GM12878 (cell line): ENCODE data around the gene NCDN.

Experiments used
- CEBPB ChIP-seq, 2 experiments: fragments of 150-350 bp in 1 of 2; IDR thresholded peaks; 2 replicates each; pipeline ENCODE4 v1.6.1; 2012 to 2014; ENCODE audit warnings: low read depth in 2 of 2, low read length in 2 of 2, borderline replicate concordance in 1 of 2, inconsistent platforms in 1 of 2
- ETV6 ChIP-seq, 2 experiments: fragments of 450-650 bp in 1 of 2; IDR thresholded peaks in 1 of 2; conservative IDR thresholded peaks in 1 of 2; 2 replicates each; pipeline ENCODE4 v1.6.1; 2014; ENCODE audit warnings: antibody characterized with exemption in 1 of 2, borderline replicate concordance in 1 of 2, low read depth in 1 of 2, mild to moderate bottlenecking in 1 of 2, moderate library complexity in 1 of 2
- GABPA ChIP-seq: IDR thresholded peaks from 2 replicates; pipeline ENCODE4 v1.6.1; 2014; ENCODE audit warnings: antibody characterized with exemption, low read depth, mild to moderate bottlenecking, inconsistent platforms
- SREBF1 ChIP-seq: IDR thresholded peaks from 2 replicates; pipeline ENCODE4 v1.6.1; 2012; ENCODE audit warnings: mild to moderate bottlenecking, low read length

DNA sequence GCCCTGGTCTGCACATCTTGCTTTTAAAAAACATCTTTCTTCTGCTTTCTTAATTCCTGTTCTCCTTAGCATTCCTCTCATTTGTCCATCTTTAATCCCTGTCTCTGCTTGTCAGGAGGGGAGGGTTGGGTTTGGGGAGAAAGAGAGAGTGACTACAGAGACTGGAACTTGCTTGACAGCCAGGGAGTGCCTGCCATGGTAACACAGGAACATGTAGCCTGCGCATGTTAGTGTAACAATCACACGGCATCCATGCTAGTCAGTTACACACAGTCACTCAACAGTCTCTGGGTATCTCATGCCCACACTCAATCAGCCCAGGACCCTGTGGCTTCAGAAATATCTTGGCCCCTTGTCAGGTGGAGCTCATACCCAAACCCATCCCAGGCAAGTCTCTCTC, 14.7 kb downstream of the NCDN start:
- no peak for TF ChIP-seq CEBPB (IDR thresholded peaks at IDR 0.05; ENCODE audit: borderline replicate concordance in 1 of 2, low read depth in 2 of 2, low read length in 2 of 2)
- no peak for TF ChIP-seq GABPA
- TF ChIP-seq ETV6 (conservative IDR thresholded peaks at IDR 0.05 in 1 of 2, IDR thresholded peaks at IDR 0.05 in 1 of 2; ENCODE audit: borderline replicate concordance in 1 of 2, low read depth in 1 of 2): no peak
- no peak for TF ChIP-seq SREBF1
